Endothelial cell of umbilical vein (primary cell): Measurements from ENCODE around the gene BNC1. TPM values are rescaled to one million over a fixed set of nuclear protein-coding genes. Genes with fewer than 3 reads are reported as not detected.

Source experiments
- BruUV-seq: library from RNA; stranded (reverse); fragments of 400-500 nt; replicated peaks from 2 replicates; lab custom pipeline; 2021; lab: Mats Ljungman, UMichigan
- CTCF ChIA-PET: fragments of 300-600, 350-600 bp; sonication (Branson Sonifier 250); formaldehyde crosslinking; loops from one replicate; lab custom pipeline; 2021; ENCODE audit warnings: antibody characterized with exemption, inconsistent platforms; lab: Charles Lee
- POLR2A ChIA-PET: fragments of 300-600, 350-600 bp; sonication (Branson Sonifier 250); formaldehyde crosslinking; loops from one replicate; lab custom pipeline; 2021; ENCODE audit warnings: antibody characterized with exemption, inconsistent platforms; lab: Charles Lee
- DNase-seq: peaks from one replicate; pipeline ENCODE4 v3.0.0-alpha.2; 2011; ENCODE audit warnings: low read depth, low spot score
- FAIRE-seq: peaks from 2 replicates; lab custom pipeline; 2011; peaks lifted over from hg19 to GRCh38; lab: Jason Lieb, UNC
- H2AFZ ChIP-seq: 2 replicates; pipeline ENCODE4 v1.6.0; 2012; ENCODE audit warnings: low read depth, low read length, control low read depth, inconsistent platforms
- H3K27ac ChIP-seq: 2 replicates; pipeline ENCODE4 v1.5.1; 2011; ENCODE audit warnings: low read depth, mild to moderate bottlenecking, control low read depth, low read length, moderate library complexity; ENCODE audit not compliant: insufficient read depth
- H3K27me3 ChIP-seq, 2 experiments: 2 replicates each; pipeline versions ENCODE4 v1.6.0 to v1.6.1; 2011; ENCODE audit warnings: low read length in 2 of 2, mixed read lengths in 1 of 2; ENCODE audit not compliant: control insufficient read depth in 2 of 2, insufficient read depth in 2 of 2
- H3K36me3 ChIP-seq, 2 experiments: 2 replicates in 1 of 2; 3 replicates in 1 of 2; pipeline ENCODE4 v1.5.1; 2011; ENCODE audit warnings: low read length in 2 of 2, mild to moderate bottlenecking in 1 of 2, moderate library complexity in 1 of 2; ENCODE audit not compliant: control insufficient read depth in 2 of 2, insufficient read depth in 2 of 2; ENCODE audit errors: extremely low read depth in 1 of 2
- H3K4me1 ChIP-seq: 3 replicates; pipeline ENCODE4 v1.5.1; 2011; ENCODE audit warnings: mild to moderate bottlenecking, low read length; ENCODE audit not compliant: control insufficient read depth, insufficient read depth; ENCODE audit errors: extremely low read depth
- H3K4me2 ChIP-seq: 2 replicates; pipeline ENCODE4 v1.6.1; 2011; ENCODE audit warnings: low read length, control low read depth, mixed read lengths; ENCODE audit not compliant: insufficient read depth
- H3K4me3 ChIP-seq, 3 experiments: fragments of 200-600 bp in 1 of 3; sonication (generic), shearing (Covaris generic) in 1 of 3; replicated peaks in 1 of 3; 2 replicates each; pipeline ENCODE4 v1.5.1; 2011 to 2016; ENCODE audit warnings: control low read depth in 3 of 3, low read length in 3 of 3, mild to moderate bottlenecking in 2 of 3, inconsistent platforms in 1 of 3, low read depth in 1 of 3, moderate library complexity in 1 of 3; ENCODE audit not compliant: insufficient read depth in 1 of 3
- H3K79me2 ChIP-seq: 2 replicates; pipeline ENCODE4 v1.6.0; 2012; ENCODE audit warnings: low read length, inconsistent platforms; ENCODE audit not compliant: control insufficient read depth, insufficient read depth
- H3K9ac ChIP-seq: replicated peaks from 2 replicates; pipeline ENCODE3; 2011; ENCODE audit warnings: low read length, control low read depth; ENCODE audit not compliant: insufficient read depth; ENCODE audit errors: extremely low read depth
- H3K9me1 ChIP-seq: replicated peaks from 3 replicates; pipeline ENCODE4 v1.6.0; 2011; ENCODE audit warnings: mild to moderate bottlenecking, low read length; ENCODE audit not compliant: control insufficient read depth, insufficient read depth; ENCODE audit errors: extremely low read depth
- H3K9me3 ChIP-seq: replicated peaks from 2 replicates; pipeline ENCODE4 v1.5.1; 2012; ENCODE audit warnings: low read length, inconsistent platforms; ENCODE audit not compliant: control insufficient read depth, insufficient read depth
- H4K20me1 ChIP-seq: replicated peaks from 2 replicates; pipeline ENCODE3; 2011; ENCODE audit warnings: mild to moderate bottlenecking, low read length; ENCODE audit not compliant: control insufficient read depth, insufficient read depth; ENCODE audit errors: extremely low read depth
- CTCF ChIP-seq, 2 donors: IDR thresholded peaks; 1 replicate in 1 of 2; 2 replicates in 1 of 2; pipeline ENCODE4 v1.5.1; 2011; ENCODE audit warnings: low read length in 2 of 2, mild to moderate bottlenecking in 2 of 2, moderate library complexity in 2 of 2, control low read depth in 1 of 2, inconsistent platforms in 1 of 2, low read depth in 1 of 2; ENCODE audit not compliant: insufficient read depth in 1 of 2; ENCODE audit errors: extremely low read depth in 1 of 2
- EZH2 ChIP-seq: IDR thresholded peaks from 2 replicates; pipeline ENCODE4 v1.6.1; 2012; ENCODE audit warnings: borderline replicate concordance, low read depth, mild to moderate bottlenecking, moderate library complexity, low read length, inconsistent platforms; ENCODE audit not compliant: severe bottlenecking
- FOS ChIP-seq: IDR thresholded peaks from 2 replicates; pipeline ENCODE4 v1.6.1; 2011; ENCODE audit warnings: mild to moderate bottlenecking, low read length, moderate library complexity, borderline replicate concordance; ENCODE audit not compliant: insufficient read depth
- GATA2 ChIP-seq: IDR thresholded peaks from 2 replicates; pipeline ENCODE4 v1.7.0; 2011; ENCODE audit warnings: low read depth, mild to moderate bottlenecking, moderate library complexity, mixed read lengths, low read length; ENCODE audit not compliant: insufficient read length, insufficient read depth
- JUN ChIP-seq: IDR thresholded peaks from 2 replicates; pipeline ENCODE4 v1.6.1; 2011; ENCODE audit warnings: borderline replicate concordance, low read depth; ENCODE audit not compliant: insufficient read length, insufficient read depth
- MAX ChIP-seq: IDR thresholded peaks from 2 replicates; pipeline ENCODE4 v1.6.1; 2011; ENCODE audit not compliant: insufficient read depth, insufficient read length
- MYC ChIP-seq: IDR thresholded peaks from one replicate; pipeline ENCODE4 v1.6.1; 2011; ENCODE audit warnings: mild to moderate bottlenecking, low read depth, low read length
- POLR2A ChIP-seq: IDR thresholded peaks from 2 replicates; pipeline ENCODE4 v1.6.1; 2012; ENCODE audit warnings: low read depth, mild to moderate bottlenecking, control low read depth, low read length
- POLR2AphosphoS5 ChIP-seq: IDR thresholded peaks from 2 replicates; pipeline ENCODE4 v1.6.1; 2012; ENCODE audit warnings: low read depth, mild to moderate bottlenecking, control low read depth, low read length, moderate library complexity; ENCODE audit not compliant: insufficient read depth
- dilution Hi-C: fragments of 300-500 bp; cut with MboI; formaldehyde crosslinking; loops from one replicate; pipeline ENCODE4 v1.15.0; 2019; ENCODE audit warnings: low sequenced_read_pairs; ENCODE audit not compliant: extremely low pct_ligation_motif_present
- intact Hi-C: fragments of 100-400 bp; cut with micrococcal nuclease; formaldehyde crosslinking; loops from one replicate; pipeline ENCODE4 v1.10.0; 2022
- polyA plus RNA-seq, 4 experiments: library from polyadenylated mRNA; depleted of rRNA in 3 of 4; stranded (reverse) in 3 of 4; unstranded in 1 of 4; fragments of >200 nt; gene quantifications; 2 replicates each; pipeline versions ENCODE4 v1.2.1 to v1.2.3, GENCODE V29; 2011 to 2012; ENCODE audit warnings: missing spikeins in 1 of 4
- total RNA-seq: library from RNA; stranded (reverse); gene quantifications from 2 replicates; pipeline ENCODE4 v1.2.3, GENCODE V29; 2021

BNC1 gene
- total and polyA plus RNA-seq, 2 donors (not counting 3 experiments of a cell fraction or from before 2014, with no cell fraction given) = 3.4 to 3.9 TPM

DNA sequence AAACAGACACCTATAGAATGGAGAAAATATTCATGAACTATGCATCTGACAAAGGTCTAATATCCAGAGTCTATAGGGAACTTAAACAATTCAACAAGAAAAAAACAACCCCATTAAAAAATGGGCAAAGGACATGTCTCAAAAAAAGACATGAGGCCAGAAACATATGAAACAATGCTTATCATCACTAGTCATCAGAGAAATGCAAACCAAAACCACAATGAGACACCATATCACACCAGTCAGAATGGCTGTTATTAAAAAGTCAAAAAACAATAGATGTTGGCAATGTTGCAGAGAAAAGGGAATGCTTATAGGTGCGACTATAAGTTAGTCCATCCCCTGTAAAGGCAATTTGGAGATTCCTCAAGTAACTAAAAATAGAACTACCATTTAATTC is 65.4 kb downstream of the BNC1 start:
- FAIRE-seq (no peak), DNase-seq (no peak)
- no peak overlapping the region for H3K9ac ChIP-seq
- H3K9me3 ChIP-seq = no peaks in the 10 kb centered on the region
- no TSS peak for BruUV-seq
- H3K27ac ChIP-seq = no peak overlapping the region
- intact Hi-C loops (no loop called here), dilution Hi-C loops (no loop called here)
- no peak overlapping the region for H3K4me3 ChIP-seq
- H4K20me1 ChIP-seq = no peaks in the 10 kb centered on the region
- H3K4me2 ChIP-seq = no peak overlapping the region
- TF ChIP-seq MAX (no peak), POLR2A (no peak), MYC (no peak), POLR2AphosphoS5 (no peak), FOS (no peak), EZH2 (no peak), CTCF (IDR thresholded peaks at IDR 0.05; ENCODE audit: extremely low read depth in 1 of 2, insufficient read depth in 1 of 2, low read depth in 1 of 2, low read length in 2 of 2) (no peak), JUN (no peak), GATA2 (no peak)
- POLR2A ChIA-PET = no interaction called here
- H3K27me3 ChIP-seq = no peaks in the 10 kb centered on the region
- no peak overlapping the region for H2AFZ ChIP-seq
- H3K9me1 ChIP-seq = no peaks in the 10 kb centered on the region
- H3K4me1 ChIP-seq = no peaks in the 10 kb centered on the region
- no peaks in the 10 kb centered on the region for H3K79me2 ChIP-seq
- H3K36me3 ChIP-seq = no peaks in the 10 kb centered on the region
- CTCF ChIA-PET = no interaction called here
